Panc1 (cell line): Measurements from ENCODE around the gene SART1.

ENCODE experiments used
- CTCF ChIP-seq: fragments of 450-650 bp; IDR thresholded peaks from 2 replicates; pipeline ENCODE4 v1.5.1; 2017; ENCODE audit warnings: mild to moderate bottlenecking
- POLR2AphosphoS5 ChIP-seq: IDR thresholded peaks from 2 replicates; pipeline ENCODE4 v1.6.1; 2012; ENCODE audit warnings: mild to moderate bottlenecking, low read depth, low read length, moderate library complexity

DNA sequence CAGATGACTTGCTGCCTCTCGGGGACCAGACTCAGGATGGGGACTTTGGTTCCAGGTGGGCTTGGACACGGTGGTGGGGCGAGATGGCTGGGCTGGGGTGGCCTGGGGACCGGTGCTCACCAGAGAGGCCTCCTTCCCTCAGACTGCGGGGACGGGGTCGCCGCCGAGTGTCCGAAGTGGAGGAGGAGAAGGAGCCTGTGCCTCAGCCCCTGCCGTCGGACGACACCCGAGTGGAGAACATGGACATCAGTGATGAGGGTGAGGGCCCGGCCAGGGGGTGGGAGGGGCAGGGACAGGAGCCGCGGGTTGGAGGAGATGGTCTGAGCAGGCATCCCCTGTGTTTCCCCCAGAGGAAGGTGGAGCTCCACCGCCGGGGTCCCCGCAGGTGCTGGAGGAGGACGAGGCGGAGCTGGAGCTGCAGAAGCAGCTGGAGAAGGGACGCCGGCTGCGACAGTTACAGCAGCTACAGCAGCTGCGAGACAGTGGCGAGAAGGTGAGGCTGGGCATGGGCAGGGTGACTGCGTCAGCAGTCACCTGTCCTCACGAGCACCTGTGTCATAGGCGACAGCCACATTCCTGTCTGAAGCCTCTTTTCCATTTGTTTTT is 5.9 kb downstream of the SART1 start:
- TF ChIP-seq CTCF, result no peak
- TF ChIP-seq POLR2AphosphoS5, result no peak
